ENCODE measurements around the gene ZNF735. TPM values are rescaled to one million over a fixed set of nuclear protein-coding genes. Genes with fewer than 3 reads are reported as not detected.

ZNF735 gene
- total and polyA plus RNA-seq, 9 of the 15 experiments (the other 6 are each of a cell fraction or from before 2014, with no cell fraction given) = not detected

GRCh38 chr7:64187408-64187807 lies 19.6 kb upstream of the ZNF735 start:
- Histone ChIP-seq H3K36me3 (ENCODE audit: control insufficient read depth, insufficient read depth, low read length) (no peaks in the 10 kb centered on the region), H3K4me3 (no peak overlapping the region), H2AFZ (ENCODE audit: low read depth, low read length) (no peak overlapping the region), H3K9me1 (ENCODE audit: control insufficient read depth, insufficient read depth, low read length) (no peaks in the 10 kb centered on the region), H4K20me1 (replicated peaks; ENCODE audit: control insufficient read depth, insufficient read depth, low read length) (no peaks in the 10 kb centered on the region), H3K9me3 (replicated peaks; ENCODE audit: control insufficient read depth, insufficient read depth, low read depth, low read length) (no peaks in the 10 kb centered on the region), H3K4me1 (replicated peaks in 1 of 2; ENCODE audit: control insufficient read depth in 2 of 2, insufficient read depth in 2 of 2, low read length in 2 of 2) (no peaks in the 10 kb centered on the region; a peak in 1 of 5 replicates), H3K27me3 (ENCODE audit: control insufficient read depth in 2 of 2, insufficient read depth in 2 of 2, low read length in 2 of 2) (no peaks in the 10 kb centered on the region), H3K79me2 (ENCODE audit: control insufficient read depth, insufficient read depth, low read length) (no peaks in the 10 kb centered on the region), H3K27ac (ENCODE audit: extremely low read depth, low read depth, low read length) (no peak overlapping the region), H3K9ac (ENCODE audit: insufficient read depth in 1 of 2, low read depth in 2 of 2, low read length in 2 of 2) (no peak overlapping the region), H3K4me2 (ENCODE audit: insufficient read depth, low read length) (no peak overlapping the region)
- ATAC-seq (no peak), FAIRE-seq (no peak), DNase-seq (ENCODE audit: extremely low read depth in 1 of 4, low spot score in 3 of 4) (no peak)
- in situ Hi-C loops (cut with MboI) (no loop called here), intact Hi-C loops (cut with micrococcal nuclease) (no loop called here)
- POLR2A ChIA-PET = no interaction called here
- WGBS (ENCODE audit: insufficient coverage, low coverage, missing lambda C conversion rate) = 0% methylated on average over 3 of the region's 3 CpGs
- CTCF ChIA-PET (ENCODE audit: low intra/inter-chr PET ratio) = no interaction called here
- no TSS peak for BruUV-seq (replicated peaks)
- no peak for TF ChIP-seq SAFB (IDR thresholded peaks at IDR 0.05; ENCODE audit: borderline replicate concordance, low read depth, low read length)
- TF ChIP-seq HIVEP1 (CRISPR knock-in tag; IDR thresholded peaks at IDR 0.05) = no peak

- H3K9me3 ChIP-seq (replicated peaks; ENCODE audit: control insufficient read depth, insufficient read depth, low read depth, low read length) = no peaks in the 10 kb centered on the region
- WGBS (ENCODE audit: insufficient coverage, low coverage, missing lambda C conversion rate) = 2% methylated on average over 24 of the region's 24 CpGs
- in situ Hi-C loops (cut with MboI) (no loop called here), intact Hi-C loops (cut with micrococcal nuclease) (no loop called here)
- CTCF ChIA-PET (ENCODE audit: low intra/inter-chr PET ratio) = interaction anchor here (0.6 kb wide), 1 partner anchor 26 kb away, joined by 3 read pairs; no protein-coding TSS in a partner anchor
- H3K4me1 ChIP-seq (replicated peaks in 1 of 2; ENCODE audit: control insufficient read depth in 2 of 2, insufficient read depth in 2 of 2, low read length in 2 of 2) = no peaks in the 10 kb centered on the region
- H3K36me3 ChIP-seq (ENCODE audit: control insufficient read depth, insufficient read depth, low read length) = no peaks in the 10 kb centered on the region
- DNase-seq (ENCODE audit: extremely low read depth in 1 of 4, low spot score in 3 of 4) = no peak
- H3K27ac ChIP-seq (ENCODE audit: extremely low read depth, low read depth, low read length) = no peak overlapping the region
- no peaks in the 10 kb centered on the region for H3K9me1 ChIP-seq (ENCODE audit: control insufficient read depth, insufficient read depth, low read length)
- TF ChIP-seq STAG1 (CRISPR knock-in tag; IDR thresholded peaks at IDR 0.05; ENCODE audit: borderline replicate concordance) = no peak
- no peak overlapping the region for H3K4me3 ChIP-seq
- H3K79me2 ChIP-seq (ENCODE audit: control insufficient read depth, insufficient read depth, low read length) = no peaks in the 10 kb centered on the region
- FAIRE-seq = no peak
- no peak overlapping the region for H3K9ac ChIP-seq (ENCODE audit: insufficient read depth in 1 of 2, low read depth in 2 of 2, low read length in 2 of 2)
- H3K4me2 ChIP-seq (ENCODE audit: insufficient read depth, low read length) = no peak overlapping the region
- H3K27me3 ChIP-seq (ENCODE audit: control insufficient read depth in 2 of 2, insufficient read depth in 2 of 2, low read length in 2 of 2) = no peaks in the 10 kb centered on the region
- no peaks in the 10 kb centered on the region for H4K20me1 ChIP-seq (replicated peaks; ENCODE audit: control insufficient read depth, insufficient read depth, low read length)
- no peak overlapping the region for H2AFZ ChIP-seq (ENCODE audit: low read depth, low read length)
- POLR2A ChIA-PET = no interaction called here
- BruUV-seq (replicated peaks) = no TSS peak
- no peak for ATAC-seq
These were observed 14.8 kb upstream of the ZNF735 start for GRCh38 chr7:64192148-64192704.
